K562 (cell line): ENCODE data around the gene YKT6. TPM values are rescaled to one million over a fixed set of nuclear protein-coding genes. Genes with fewer than 3 reads are reported as not detected.
A peak's percentile ranks its signal among the peaks of the same experiment; 100 is the strongest.

Experiments
- ARNT ChIP-seq, 2 experiments: fragments of 450-650 bp; IDR thresholded peaks; 2 replicates each; pipeline ENCODE4 v1.6.1; 2016; ENCODE audit warnings: mild to moderate bottlenecking in 1 of 2
- BCOR ChIP-seq: fragments of 450-650 bp; IDR thresholded peaks from 2 replicates; pipeline ENCODE4 v1.6.1; 2016
- BRD4 ChIP-seq: fragments of 200-600 bp; sonication (generic); IDR thresholded peaks from 2 replicates; pipeline ENCODE4 v1.6.1; 2017; ENCODE audit warnings: inconsistent platforms
- CBX2 ChIP-seq: fragments of 200-600 bp; sonication (generic); IDR thresholded peaks from one replicate; pipeline ENCODE4 v1.6.1; 2012; ENCODE audit warnings: mild to moderate bottlenecking, low read length, inconsistent platforms; ENCODE audit not compliant: insufficient read depth, poor library complexity, severe bottlenecking
- CHD1 ChIP-seq: fragments of 200-600 bp; sonication (generic); IDR thresholded peaks from one replicate; pipeline ENCODE4 v1.6.1; 2012; ENCODE audit warnings: mild to moderate bottlenecking, moderate library complexity, low read length, inconsistent platforms
- COPS2 ChIP-seq: fragments of 450-650 bp; conservative IDR thresholded peaks from 2 replicates; pipeline ENCODE4 v1.6.1; 2016; ENCODE audit warnings: mild to moderate bottlenecking, moderate library complexity
- DIDO1 ChIP-seq: fragments of 450-650 bp; IDR thresholded peaks from 2 replicates; pipeline ENCODE4 v1.6.1; 2016; ENCODE audit warnings: low read depth, missing biosample characterization, missing genetic modification characterization
- DPF2 ChIP-seq: fragments of 450-650 bp; IDR thresholded peaks from 2 replicates; pipeline ENCODE4 v1.6.1; 2016
- FOXA3 ChIP-seq, 2 experiments: fragments of 450-650 bp in 1 of 2; sonication (generic) in 1 of 2; formaldehyde crosslinking; IDR thresholded peaks in 1 of 2; conservative IDR thresholded peaks in 1 of 2; 2 replicates each; pipeline versions ENCODE4 v1.4.0 to v1.8.0; 2020 to 2022; ENCODE audit warnings: mild to moderate bottlenecking in 2 of 2, missing genetic modification reagents in 1 of 2
- KDM4B ChIP-seq, 2 experiments: fragments of 450-650 bp in 1 of 2; sonication (generic) in 1 of 2; IDR thresholded peaks; 2 replicates each; pipeline ENCODE4 v1.6.1; 2016 to 2017; ENCODE audit warnings: borderline replicate concordance in 2 of 2, antibody characterized with exemption in 1 of 2, low read depth in 1 of 2, mild to moderate bottlenecking in 1 of 2
- MTF1 ChIP-seq: fragments of 250-450 bp; sonication (Bioruptor Pico); IDR thresholded peaks from 2 replicates; pipeline ENCODE4 v1.9.0; 2021; ENCODE audit warnings: moderate library complexity, mild to moderate bottlenecking, inconsistent platforms, borderline replicate concordance
- NEUROD1 ChIP-seq: fragments of 150-350 bp; IDR thresholded peaks from 2 replicates; pipeline ENCODE4 v1.6.1; 2014; ENCODE audit warnings: borderline replicate concordance, low read length, low read depth; ENCODE audit not compliant: partially characterized antibody
- NFRKB ChIP-seq: fragments of 450-650 bp; IDR thresholded peaks from 2 replicates; pipeline ENCODE4 v1.6.1; 2016; ENCODE audit warnings: low read depth
- POLR2B ChIP-seq: fragments of 450-650 bp; IDR thresholded peaks from 2 replicates; pipeline ENCODE4 v1.6.1; 2018; ENCODE audit warnings: low read depth; ENCODE audit not compliant: partially characterized antibody
- PTBP1 ChIP-seq: fragments of 200-400 bp; formaldehyde crosslinking; IDR thresholded peaks from 2 replicates; pipeline ENCODE4 v1.6.1; 2017; ENCODE audit warnings: low read depth, low read length
- RB1 ChIP-seq: fragments of 450-650 bp; IDR thresholded peaks from 2 replicates; pipeline ENCODE4 v1.6.1; 2017; ENCODE audit warnings: low read depth, mild to moderate bottlenecking
- RFX7 ChIP-seq: fragments of 250-450 bp; sonication (Bioruptor Pico); IDR thresholded peaks from 2 replicates; pipeline ENCODE4 v1.5.1; 2021; ENCODE audit warnings: mild to moderate bottlenecking
- SRSF7 ChIP-seq: fragments of 200-400 bp; formaldehyde crosslinking; optimal IDR thresholded peaks from 2 replicates; pipeline ENCODE3; 2017; ENCODE audit warnings: mild to moderate bottlenecking, low read depth, low read length
- ZBTB7A ChIP-seq: IDR thresholded peaks from 2 replicates; pipeline ENCODE4 v1.6.1; 2011; ENCODE audit warnings: low read depth, mild to moderate bottlenecking, low read length, moderate library complexity, borderline replicate concordance; ENCODE audit not compliant: control insufficient read depth
- ZC3H4 ChIP-seq: sonication (generic); formaldehyde crosslinking; IDR thresholded peaks from 2 replicates; pipeline ENCODE4 v1.9.0; 2021; ENCODE audit warnings: missing genetic modification reagents, borderline replicate concordance
- ZNF232 ChIP-seq: sonication (generic); formaldehyde crosslinking; IDR thresholded peaks from 2 replicates; pipeline ENCODE4 v1.8.0; 2022; ENCODE audit warnings: mild to moderate bottlenecking, missing genetic modification reagents
- polyA plus RNA-seq, 8 experiments: library from polyadenylated mRNA; depleted of rRNA in 4 of 8; stranded (reverse) in 5 of 8; unstranded in 3 of 8; fragments of >200 nt; fragmentation: Nextera tagmentation in 2 of 8; fragmentation: Illumina TruSeq in 1 of 8; extraction: Ambion mirVana in 2 of 8; extraction: Trizol in 1 of 8; gene quantifications; 2 replicates each; pipeline versions ENCODE4 v1.2.1 to v1.2.3, GENCODE V29; 2011 to 2014; ENCODE audit warnings: inconsistent platforms in 1 of 8, missing spikeins in 1 of 8
- total RNA-seq, 7 experiments: library from RNA; depleted of rRNA in 6 of 7; stranded (reverse); fragments of >200 nt in 6 of 7; fragmentation: Illumina TruSeq in 2 of 7; extraction: Trizol in 2 of 7; gene quantifications; 2 replicates each; pipeline versions ENCODE4 v1.2.1 to v1.2.3, GENCODE V29; 2011 to 2021; ENCODE audit warnings: low replicate concordance in 1 of 7
- TF ChIP-seq, protein P1 (sequence below): fragments of 250-450 bp; sonication (Bioruptor Pico); IDR thresholded peaks from 2 replicates; pipeline ENCODE4 v1.5.1; 2021; ENCODE audit warnings: mild to moderate bottlenecking
- TF ChIP-seq, protein P2 (sequence below): fragments of 150-350 bp; IDR thresholded peaks from 2 replicates; pipeline ENCODE4 v1.6.1; 2014; ENCODE audit warnings: low read depth, mild to moderate bottlenecking, low read length, borderline replicate concordance
- TF ChIP-seq, protein P3 (sequence below): sonication (generic); formaldehyde crosslinking; IDR thresholded peaks from 2 replicates; pipeline ENCODE4 v1.8.1; 2023; ENCODE audit warnings: mild to moderate bottlenecking, missing genetic modification reagents, moderate library complexity

The YKT6 gene
- total and polyA plus RNA-seq, 9 of the 15 experiments (the other 6 are each of a cell fraction or from before 2014, with no cell fraction given) = 1.6 to 90.6 (median 75.1) TPM

DNA sequence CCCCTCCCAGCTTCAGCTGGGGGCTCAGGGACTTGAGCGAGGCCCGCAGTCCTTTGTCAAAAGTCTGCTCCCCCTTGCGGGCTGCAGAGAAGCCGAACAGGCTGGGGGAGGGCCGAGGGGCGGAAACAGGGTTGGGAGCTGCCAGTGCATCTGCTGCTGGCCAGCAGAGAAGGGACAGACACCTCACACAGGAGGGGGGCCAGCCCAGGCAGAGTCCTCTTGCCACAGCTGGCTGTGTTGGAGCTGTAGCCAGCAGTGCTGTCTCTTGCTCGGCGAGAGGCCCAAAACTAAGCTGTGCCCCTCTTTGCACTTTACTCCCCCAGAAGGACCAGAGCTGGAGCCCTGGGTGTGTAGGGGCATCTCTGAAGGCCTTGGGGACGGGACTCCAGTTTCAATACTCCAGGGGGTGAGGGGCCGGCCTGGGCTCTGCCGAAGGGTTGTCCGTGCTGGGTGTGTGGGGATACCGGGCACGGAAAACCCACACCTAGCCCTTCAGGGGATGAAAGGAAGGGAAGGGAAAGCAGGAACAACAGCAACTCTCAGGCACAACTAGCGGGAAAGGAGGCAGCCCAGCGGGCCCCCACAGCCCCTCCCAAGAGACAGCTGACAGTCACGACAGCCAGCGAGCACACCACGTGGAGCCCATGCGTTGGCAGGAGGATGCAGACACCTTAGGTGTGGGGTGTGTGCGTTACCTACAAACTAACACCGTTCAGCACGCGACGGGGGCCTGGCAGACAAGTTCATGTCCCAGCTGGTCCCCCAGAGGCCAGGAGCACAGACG lies 17.8 kb downstream of the YKT6 start (continued):
- no peak for TF ChIP-seq ZC3H4 (CRISPR knock-in tag)
- TF ChIP-seq, protein P1, sequence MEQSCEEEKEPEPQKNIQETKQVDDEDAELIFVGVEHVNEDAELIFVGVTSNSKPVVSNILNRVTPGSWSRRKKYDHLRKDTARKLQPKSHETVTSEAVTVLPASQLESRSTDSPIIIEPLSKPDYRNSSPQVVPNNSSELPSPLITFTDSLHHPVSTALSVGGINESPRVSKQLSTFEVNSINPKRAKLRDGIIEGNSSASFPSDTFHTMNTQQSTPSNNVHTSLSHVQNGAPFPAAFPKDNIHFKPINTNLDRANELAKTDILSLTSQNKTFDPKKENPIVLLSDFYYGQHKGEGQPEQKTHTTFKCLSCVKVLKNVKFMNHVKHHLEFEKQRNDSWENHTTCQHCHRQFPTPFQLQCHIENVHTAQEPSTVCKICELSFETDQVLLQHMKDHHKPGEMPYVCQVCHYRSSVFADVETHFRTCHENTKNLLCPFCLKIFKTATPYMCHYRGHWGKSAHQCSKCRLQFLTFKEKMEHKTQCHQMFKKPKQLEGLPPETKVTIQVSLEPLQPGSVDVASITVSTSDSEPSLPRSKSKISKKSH (CRISPR knock-in tag) = no peak
- TF ChIP-seq KDM4B (IDR thresholded peaks at IDR 0.05; ENCODE audit: borderline replicate concordance in 2 of 2, low read depth in 1 of 2) = no peak
- TF ChIP-seq RB1 = peak; percentile 38; the same call in 1 of the 2 replicates
- TF ChIP-seq DPF2 = 0 out of 2 replicates have a peak, but pooled peaks have one; percentile 19
- TF ChIP-seq DIDO1 (tag) = no peak
- TF ChIP-seq CHD1 = no peak
- TF ChIP-seq PTBP1 = no peak
- TF ChIP-seq ARNT (IDR thresholded peaks at IDR 0.05) = no peak
- TF ChIP-seq MTF1 (CRISPR knock-in tag) = no peak
- TF ChIP-seq NEUROD1 = no peak
- no peak for TF ChIP-seq CBX2
- no peak for TF ChIP-seq POLR2B
- TF ChIP-seq, protein P2, sequence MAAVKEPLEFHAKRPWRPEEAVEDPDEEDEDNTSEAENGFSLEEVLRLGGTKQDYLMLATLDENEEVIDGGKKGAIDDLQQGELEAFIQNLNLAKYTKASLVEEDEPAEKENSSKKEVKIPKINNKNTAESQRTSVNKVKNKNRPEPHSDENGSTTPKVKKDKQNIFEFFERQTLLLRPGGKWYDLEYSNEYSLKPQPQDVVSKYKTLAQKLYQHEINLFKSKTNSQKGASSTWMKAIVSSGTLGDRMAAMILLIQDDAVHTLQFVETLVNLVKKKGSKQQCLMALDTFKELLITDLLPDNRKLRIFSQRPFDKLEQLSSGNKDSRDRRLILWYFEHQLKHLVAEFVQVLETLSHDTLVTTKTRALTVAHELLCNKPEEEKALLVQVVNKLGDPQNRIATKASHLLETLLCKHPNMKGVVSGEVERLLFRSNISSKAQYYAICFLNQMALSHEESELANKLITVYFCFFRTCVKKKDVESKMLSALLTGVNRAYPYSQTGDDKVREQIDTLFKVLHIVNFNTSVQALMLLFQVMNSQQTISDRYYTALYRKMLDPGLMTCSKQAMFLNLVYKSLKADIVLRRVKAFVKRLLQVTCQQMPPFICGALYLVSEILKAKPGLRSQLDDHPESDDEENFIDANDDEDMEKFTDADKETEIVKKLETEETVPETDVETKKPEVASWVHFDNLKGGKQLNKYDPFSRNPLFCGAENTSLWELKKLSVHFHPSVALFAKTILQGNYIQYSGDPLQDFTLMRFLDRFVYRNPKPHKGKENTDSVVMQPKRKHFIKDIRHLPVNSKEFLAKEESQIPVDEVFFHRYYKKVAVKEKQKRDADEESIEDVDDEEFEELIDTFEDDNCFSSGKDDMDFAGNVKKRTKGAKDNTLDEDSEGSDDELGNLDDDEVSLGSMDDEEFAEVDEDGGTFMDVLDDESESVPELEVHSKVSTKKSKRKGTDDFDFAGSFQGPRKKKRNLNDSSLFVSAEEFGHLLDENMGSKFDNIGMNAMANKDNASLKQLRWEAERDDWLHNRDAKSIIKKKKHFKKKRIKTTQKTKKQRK = no peak
- no peak for TF ChIP-seq COPS2
- TF ChIP-seq, protein P3, sequence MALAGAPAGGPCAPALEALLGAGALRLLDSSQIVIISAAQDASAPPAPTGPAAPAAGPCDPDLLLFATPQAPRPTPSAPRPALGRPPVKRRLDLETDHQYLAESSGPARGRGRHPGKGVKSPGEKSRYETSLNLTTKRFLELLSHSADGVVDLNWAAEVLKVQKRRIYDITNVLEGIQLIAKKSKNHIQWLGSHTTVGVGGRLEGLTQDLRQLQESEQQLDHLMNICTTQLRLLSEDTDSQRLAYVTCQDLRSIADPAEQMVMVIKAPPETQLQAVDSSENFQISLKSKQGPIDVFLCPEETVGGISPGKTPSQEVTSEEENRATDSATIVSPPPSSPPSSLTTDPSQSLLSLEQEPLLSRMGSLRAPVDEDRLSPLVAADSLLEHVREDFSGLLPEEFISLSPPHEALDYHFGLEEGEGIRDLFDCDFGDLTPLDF (CRISPR knock-in tag) = no peak
- no peak for TF ChIP-seq ZNF232 (CRISPR knock-in tag)
- TF ChIP-seq RFX7 (CRISPR knock-in tag) = no peak
- TF ChIP-seq ZBTB7A = peak; percentile 71; the same call in 1 of the 2 replicates
- no peak for TF ChIP-seq BCOR
- TF ChIP-seq NFRKB = no peak
- TF ChIP-seq FOXA3 (CRISPR knock-in tag; conservative IDR thresholded peaks at IDR 0.05 in 1 of 2, IDR thresholded peaks at IDR 0.05 in 1 of 2) = no peak
- no peak for TF ChIP-seq BRD4
- no peak for TF ChIP-seq SRSF7
